Lung (tissue), 12 donors: ENCODE results near the gene TF. TPM values are rescaled to one million over a fixed set of nuclear protein-coding genes. Genes with fewer than 3 reads are reported as not detected.

Experiments
- ATAC-seq: fragments of 200-7000 bp; cut with Tn5 transposase; one replicate; pipeline ENCODE4 v1.9.1; 2020; ENCODE audit warnings: moderate number of reproducible peaks; ENCODE audit not compliant: insufficient read depth, low FRiP score
- DNase-seq, 3 donors: peaks; one replicate each; pipeline ENCODE4 v3.0.0-alpha.2; 2013 to 2017
- H3K27ac ChIP-seq, 2 donors: one replicate each; pipeline ENCODE4 v1.5.1; 2013; ENCODE audit warnings: mild to moderate bottlenecking in 2 of 2, moderate library complexity in 2 of 2, control low read depth in 1 of 2, inconsistent platforms in 1 of 2, low read depth in 1 of 2, low read length in 1 of 2
- H3K27me3 ChIP-seq, 3 donors: one replicate each; pipeline ENCODE4 v1.5.1; 2013; ENCODE audit warnings: low read length in 2 of 3; ENCODE audit not compliant: control insufficient read depth in 3 of 3, insufficient read depth in 3 of 3
- H3K36me3 ChIP-seq, 4 donors: one replicate each; pipeline ENCODE4 v1.5.1; 2013; ENCODE audit warnings: low read length in 4 of 4, mild to moderate bottlenecking in 1 of 4, moderate library complexity in 1 of 4; ENCODE audit not compliant: control insufficient read depth in 4 of 4, insufficient read depth in 4 of 4
- H3K4me1 ChIP-seq, 5 donors: one replicate each; pipeline ENCODE4 v1.5.1; 2013; ENCODE audit warnings: low read length in 5 of 5, mild to moderate bottlenecking in 2 of 5, moderate library complexity in 1 of 5; ENCODE audit not compliant: control insufficient read depth in 5 of 5, insufficient read depth in 5 of 5
- H3K4me3 ChIP-seq: one replicate; pipeline ENCODE4 v1.5.1; 2013; ENCODE audit warnings: mild to moderate bottlenecking, control low read depth, moderate library complexity
- H3K9ac ChIP-seq, 2 donors: one replicate each; pipeline ENCODE4 v1.5.1; 2013; ENCODE audit warnings: low read length in 2 of 2, control low read depth in 1 of 2; ENCODE audit not compliant: insufficient read depth in 1 of 2
- H3K9me3 ChIP-seq, 4 donors: one replicate each; pipeline ENCODE4 v1.5.1; 2013; ENCODE audit warnings: low read length in 3 of 4, mild to moderate bottlenecking in 1 of 4, moderate library complexity in 1 of 4; ENCODE audit not compliant: control insufficient read depth in 4 of 4, insufficient read depth in 3 of 4
- WGBS, 2 donors: extraction: QIAGEN DNeasy Blood & Tissue Kit; methylation state at CpG; one replicate each; pipeline ENCODE4 v1.1.7; 2013; 5-methylcytosine and 5-hydroxymethylcytosine counted together
- polyA plus RNA-seq, 2 donors: library from polyadenylated mRNA; stranded (reverse); fragments of 200-250 nt; gene quantifications; one replicate each; pipeline ENCODE4 v1.2.1, GENCODE V29; 2013
- total RNA-seq, 2 donors: library from RNA; depleted of rRNA in 1 of 2; stranded (reverse); fragments of >200 nt in 1 of 2; gene quantifications; one replicate each; pipeline ENCODE4 v1.2.1, GENCODE V29; 2014 to 2021
- TF ChIP-seq, protein P1 (sequence below): IDR thresholded peaks from 2 replicates; pipeline ENCODE4 v1.5.1; 2012; ENCODE audit warnings: mild to moderate bottlenecking; ENCODE audit errors: control extremely low read depth, extremely low read depth
- donor health status: control.
- donor health status: control.
- donor health status: Bipolar disorder and iron deficiency.
- donor health status: healthy.
- donor health status: DM: yes; HTN: yes; CAD: no.

The TF gene
- total and polyA plus RNA-seq, 4 donors: 0.59 to 36.1 (median 15.7) TPM

DNA sequence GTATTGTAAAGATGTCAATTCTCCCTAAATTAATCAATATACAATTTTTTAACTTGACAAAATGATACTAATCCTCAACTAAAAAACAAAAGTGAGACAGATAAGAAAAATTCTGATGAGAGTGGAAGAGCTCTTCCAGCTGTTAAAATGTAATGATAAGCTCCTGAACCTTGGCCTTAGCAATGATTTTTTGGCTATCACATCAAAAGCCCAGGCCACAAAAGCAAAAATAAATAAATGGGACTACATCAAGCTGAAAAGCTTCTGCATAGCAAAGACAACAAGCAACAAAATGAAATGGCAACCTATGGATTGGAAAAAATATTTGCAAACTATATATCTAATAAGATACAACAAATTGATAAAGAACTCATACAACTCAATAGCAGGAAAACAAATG, 35.4 kb downstream of the TF start:
- TF ChIP-seq, protein P1, sequence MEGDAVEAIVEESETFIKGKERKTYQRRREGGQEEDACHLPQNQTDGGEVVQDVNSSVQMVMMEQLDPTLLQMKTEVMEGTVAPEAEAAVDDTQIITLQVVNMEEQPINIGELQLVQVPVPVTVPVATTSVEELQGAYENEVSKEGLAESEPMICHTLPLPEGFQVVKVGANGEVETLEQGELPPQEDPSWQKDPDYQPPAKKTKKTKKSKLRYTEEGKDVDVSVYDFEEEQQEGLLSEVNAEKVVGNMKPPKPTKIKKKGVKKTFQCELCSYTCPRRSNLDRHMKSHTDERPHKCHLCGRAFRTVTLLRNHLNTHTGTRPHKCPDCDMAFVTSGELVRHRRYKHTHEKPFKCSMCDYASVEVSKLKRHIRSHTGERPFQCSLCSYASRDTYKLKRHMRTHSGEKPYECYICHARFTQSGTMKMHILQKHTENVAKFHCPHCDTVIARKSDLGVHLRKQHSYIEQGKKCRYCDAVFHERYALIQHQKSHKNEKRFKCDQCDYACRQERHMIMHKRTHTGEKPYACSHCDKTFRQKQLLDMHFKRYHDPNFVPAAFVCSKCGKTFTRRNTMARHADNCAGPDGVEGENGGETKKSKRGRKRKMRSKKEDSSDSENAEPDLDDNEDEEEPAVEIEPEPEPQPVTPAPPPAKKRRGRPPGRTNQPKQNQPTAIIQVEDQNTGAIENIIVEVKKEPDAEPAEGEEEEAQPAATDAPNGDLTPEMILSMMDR: no peak
- no peak for ATAC-seq

GRCh38 chr3:133782454-133782853, 36.3 kb downstream of the TF start:
- ATAC-seq (no peak), DNase-seq (no peak)
- TF ChIP-seq, protein P1: no peak
- 67 to 92% methylated on average over 2 of the region's 2 CpGs for WGBS, 2 donors
- H3K9ac ChIP-seq: no peak overlapping the region
- H3K9me3 ChIP-seq: no peaks in the 10 kb centered on the region
- H3K4me1 ChIP-seq: no peaks in the 10 kb centered on the region
- H3K36me3 ChIP-seq: no peaks in the 10 kb centered on the region
- no peak overlapping the region for H3K27ac ChIP-seq
- peaks cover 0 to 17% (median 8%) of the 10 kb centered on the region in 3 donors for H3K27me3 ChIP-seq
- H3K4me3 ChIP-seq: no peak overlapping the region

More for the DNA sequence above, 35.4 kb downstream of the TF start:
- no peak for DNase-seq
- Histone ChIP-seq H3K9ac (no peak overlapping the region), H3K27me3 (peaks cover 0 to 15% (median 8%) of the 10 kb centered on the region in 3 donors), H3K4me1 (no peaks in the 10 kb centered on the region), H3K4me3 (no peak overlapping the region), H3K27ac (no peak overlapping the region), H3K9me3 (no peaks in the 10 kb centered on the region), H3K36me3 (no peaks in the 10 kb centered on the region)

- 59 to 72% methylated on average over 32 of the region's 32 CpGs for whole genome bisulfite sequencing, 2 donors
- Histone ChIP-seq H3K36me3 (no peaks in the 10 kb centered on the region), H3K27ac (no peak overlapping the region), H3K4me3 (no peak overlapping the region), H3K9me3 (no peaks in the 10 kb centered on the region), H3K27me3 (peaks cover 0 to 21% (median 8%) of the 10 kb centered on the region in 3 donors), H3K4me1 (no peaks in the 10 kb centered on the region), H3K9ac (no peak overlapping the region)
- DNase-seq (no peak), ATAC-seq (no peak)
- TF ChIP-seq, protein P1: no peak
Observed at GRCh38 chr3:133783762-133784161, 37.6 kb downstream of the TF start.

- no peak for ATAC-seq
- peaks cover 0 to 8% (median 0%) of the 10 kb centered on the region in 4 donors for H3K9me3 ChIP-seq
- WGBS, 2 donors: 70 to 86% methylated on average over 2 of the region's 2 CpGs
- H3K4me3 ChIP-seq: no peak overlapping the region
- H3K36me3 ChIP-seq: no peaks in the 10 kb centered on the region
- H3K4me1 ChIP-seq: no peaks in the 10 kb centered on the region
- H3K27me3 ChIP-seq: peaks cover 0 to 16% (median 8%) of the 10 kb centered on the region in 3 donors
- TF ChIP-seq, protein P1: no peak
- no peak overlapping the region for H3K9ac ChIP-seq
- no peak overlapping the region for H3K27ac ChIP-seq
- DNase-seq: no peak
Observed at GRCh38 chr3:133788024-133788423, 41.8 kb downstream of the TF start.
